GM19438 (cell line): ENCODE results near the gene RTL10.
"Not testable (repeated sequence)": the region's sequence is repeated elsewhere in the genome, so short reads cannot be mapped to it uniquely, and the experiment has no call there.

Experiments used
- ATAC-seq: cut with Tn5 transposase; IDR thresholded peaks from one replicate; pipeline ENCODE4 v1.9.1; 2021; ENCODE audit warnings: low read depth; ENCODE audit not compliant: unreplicated experiment

Gene RTL10

DNA sequence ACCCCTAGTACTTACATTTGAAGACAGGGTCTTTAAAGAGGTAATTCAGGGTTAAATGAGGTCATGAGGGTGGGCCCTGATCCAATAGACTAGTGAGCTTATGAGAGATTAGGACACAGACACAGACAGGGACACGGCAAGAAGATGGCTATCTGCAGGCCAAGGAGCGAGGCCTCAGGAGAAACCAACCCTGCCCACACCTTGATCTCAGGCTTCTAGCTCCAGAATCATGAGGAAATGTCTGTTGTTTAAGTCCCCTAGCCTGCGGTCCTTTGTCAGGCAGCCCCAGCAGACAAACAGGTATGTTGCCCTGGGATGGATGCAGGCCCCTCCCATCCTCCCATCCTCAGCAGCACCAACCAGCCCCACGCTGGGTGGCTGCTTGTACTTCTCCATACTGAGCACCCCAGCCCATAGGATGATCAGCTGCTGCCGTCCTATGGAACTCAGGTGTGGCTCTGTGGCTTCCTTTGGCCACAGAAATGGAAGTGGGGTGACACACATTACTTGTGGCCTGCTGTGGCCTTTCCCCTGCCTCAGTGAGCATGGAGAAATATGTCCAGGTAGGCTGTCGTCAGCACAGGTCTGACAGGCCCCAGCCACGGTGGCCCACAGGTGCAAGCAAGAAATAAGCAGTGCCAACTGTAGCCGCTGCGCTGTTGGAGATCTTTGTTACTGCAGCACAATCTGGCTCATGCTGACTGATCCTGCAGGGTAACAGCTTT lies 7.9 kb downstream of the RTL10 start:
- no peak for ATAC-seq

DNA sequence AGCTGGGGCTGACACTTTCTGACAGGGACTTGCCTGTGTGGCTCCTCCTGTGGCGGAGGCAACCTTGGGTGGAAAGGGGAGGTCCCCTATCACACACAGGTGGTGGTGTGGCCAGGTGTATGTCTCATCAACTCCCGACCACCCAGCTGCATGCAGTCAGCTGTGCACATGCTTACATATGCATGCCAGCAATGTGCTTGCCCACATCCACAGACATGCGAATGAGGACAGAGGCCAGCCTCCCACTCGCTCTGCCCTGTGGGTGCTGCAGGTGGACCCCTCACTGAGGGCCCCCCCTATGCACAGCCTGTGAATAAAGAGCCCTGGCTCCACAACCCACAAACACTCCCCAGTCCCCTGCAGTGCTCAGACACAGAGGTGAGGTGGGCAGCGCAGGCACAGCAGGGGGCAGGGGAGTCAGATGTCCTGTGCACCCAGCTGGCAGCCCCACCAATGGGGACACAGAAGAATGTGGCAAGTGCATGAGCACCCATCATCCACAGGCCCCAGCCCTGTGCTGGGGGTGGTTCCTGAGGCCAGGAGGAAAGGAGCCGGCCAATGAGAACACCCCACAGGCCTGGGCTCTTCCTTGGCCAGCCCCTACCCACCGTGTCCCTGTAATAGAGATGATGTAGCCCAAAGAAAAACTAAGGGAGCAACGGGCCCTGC lies 9.5 kb downstream of the RTL10 start:
- ATAC-seq = no peak

DNA sequence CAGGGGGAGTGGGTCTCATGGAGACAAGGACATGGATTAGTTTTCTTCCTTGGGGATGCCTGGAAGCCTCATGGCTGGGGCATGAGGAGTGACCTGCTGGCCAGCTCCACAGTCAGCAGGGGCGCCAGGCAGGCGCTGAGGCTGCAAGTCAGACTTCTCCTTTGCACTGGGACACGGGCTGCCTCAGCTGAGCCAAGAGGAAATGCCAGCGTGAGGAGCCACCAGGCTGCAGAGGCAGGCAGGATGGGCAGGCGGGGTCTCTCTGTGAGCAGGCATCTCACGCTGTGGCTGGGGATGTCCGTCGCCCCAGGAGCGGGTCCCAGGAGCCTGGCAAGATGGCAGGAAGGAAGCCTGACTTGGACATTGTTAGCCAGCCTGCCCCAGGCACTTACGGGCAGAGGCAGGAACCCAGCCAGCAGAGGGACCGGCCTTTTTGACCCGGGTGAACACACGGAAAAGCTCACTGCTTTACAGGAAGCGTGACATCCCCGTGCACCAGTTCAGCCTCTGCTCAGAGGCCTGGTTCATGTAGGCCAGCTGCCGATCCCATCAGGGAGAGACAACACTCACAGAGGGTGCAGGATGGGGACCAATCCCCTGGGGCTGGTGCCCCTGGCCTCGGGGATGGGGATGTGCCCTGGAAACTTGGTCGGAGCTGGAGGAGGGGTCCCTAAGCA lies 10.2 kb downstream of the RTL10 start:
- no peak for ATAC-seq

DNA sequence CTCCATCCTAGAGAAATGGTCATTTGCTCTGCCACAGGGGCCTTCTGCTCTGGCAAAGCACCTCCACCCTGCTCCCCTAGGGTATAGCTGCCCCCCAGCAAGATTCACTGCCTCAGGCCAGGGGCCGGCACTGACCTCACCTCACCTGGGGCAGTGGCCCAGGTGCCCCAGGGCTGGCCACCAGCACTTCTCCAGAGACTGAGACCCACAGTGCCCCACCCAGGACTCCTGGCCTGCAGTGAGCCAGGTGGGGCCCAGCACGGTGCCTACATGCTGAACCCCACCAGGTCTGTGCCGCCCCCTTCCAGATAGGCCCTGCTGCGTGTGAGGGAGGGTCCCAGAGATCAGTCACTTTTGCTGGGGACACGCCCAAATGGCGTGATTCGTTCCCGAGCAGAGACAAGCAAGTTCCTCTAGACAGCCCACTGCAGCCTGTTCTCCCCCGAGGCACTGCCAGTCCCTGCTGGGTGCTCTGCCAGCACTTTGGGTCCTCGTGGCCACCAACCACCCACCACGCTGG lies 10.8 kb downstream of the RTL10 start:
- no peak for ATAC-seq

DNA sequence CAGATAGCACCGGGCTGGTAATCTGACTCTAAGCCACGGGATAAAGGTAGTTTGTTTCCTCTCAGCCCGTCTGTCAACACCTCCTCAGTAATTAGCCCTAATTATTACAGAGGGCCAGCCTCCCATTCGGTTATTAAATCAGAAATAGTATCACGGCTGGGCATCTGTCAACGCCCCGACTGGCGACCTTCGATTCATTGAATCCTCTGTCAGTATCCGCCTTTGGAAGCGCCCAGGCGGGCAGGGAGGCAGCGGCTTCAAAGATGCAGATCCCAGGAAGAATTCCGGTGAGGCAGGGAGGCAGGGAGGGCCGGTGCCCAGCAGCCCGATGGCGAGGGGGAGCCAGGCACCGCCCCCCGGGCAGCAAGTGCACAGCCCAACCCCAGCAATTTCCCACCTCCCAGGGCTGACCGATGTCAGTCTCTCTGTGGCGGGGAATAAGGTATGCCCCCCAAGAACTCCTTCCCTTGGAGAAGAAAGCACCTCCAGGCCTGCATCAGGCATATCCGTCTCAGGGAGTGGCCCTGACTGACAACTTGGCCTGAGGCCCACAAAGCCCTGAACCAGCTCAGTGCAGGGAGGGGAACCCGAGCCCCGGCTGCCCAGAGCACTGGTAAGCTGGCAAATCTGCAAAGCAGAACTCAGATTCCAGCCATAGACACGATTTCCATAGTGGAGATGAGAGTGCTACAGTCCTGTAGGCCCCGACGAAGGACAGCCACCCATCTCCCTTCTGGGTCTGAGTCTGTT lies 11.4 kb downstream of the RTL10 start:
- no peak for ATAC-seq

DNA sequence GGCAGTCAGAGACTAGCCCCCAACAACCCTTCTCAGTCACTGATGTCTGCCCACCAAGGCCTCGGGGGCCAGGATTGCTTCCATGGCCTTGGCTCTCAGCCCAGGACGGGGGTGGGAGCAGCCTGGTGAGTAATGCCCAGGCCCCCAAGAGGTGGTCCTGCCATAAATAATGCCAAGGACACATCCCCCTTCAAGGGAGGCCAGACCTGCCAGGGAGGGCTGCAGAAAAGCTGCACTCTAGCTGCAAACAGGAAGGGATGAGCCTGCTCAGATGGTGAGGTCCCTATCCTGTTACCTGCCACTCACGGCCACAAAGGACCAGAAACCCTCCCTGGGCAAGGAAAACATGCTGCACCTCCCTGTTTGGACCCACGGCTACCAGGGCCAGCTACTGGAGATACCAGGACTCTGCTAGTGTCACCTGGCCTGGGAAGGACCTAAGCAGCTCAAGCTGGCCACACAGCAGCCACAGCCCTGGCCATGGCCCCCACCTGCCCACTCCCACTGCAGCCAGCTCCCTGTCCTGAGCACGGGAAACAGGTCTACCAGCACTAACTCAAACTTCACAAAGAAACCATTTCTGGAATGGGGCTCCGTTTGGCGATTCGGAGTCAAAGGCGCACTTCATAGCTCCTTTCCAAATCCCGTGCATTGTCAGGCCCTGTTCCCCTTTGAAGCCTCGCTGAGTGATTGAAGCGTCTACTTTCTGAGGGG lies 12.1 kb downstream of the RTL10 start:
- ATAC-seq = no peak

DNA sequence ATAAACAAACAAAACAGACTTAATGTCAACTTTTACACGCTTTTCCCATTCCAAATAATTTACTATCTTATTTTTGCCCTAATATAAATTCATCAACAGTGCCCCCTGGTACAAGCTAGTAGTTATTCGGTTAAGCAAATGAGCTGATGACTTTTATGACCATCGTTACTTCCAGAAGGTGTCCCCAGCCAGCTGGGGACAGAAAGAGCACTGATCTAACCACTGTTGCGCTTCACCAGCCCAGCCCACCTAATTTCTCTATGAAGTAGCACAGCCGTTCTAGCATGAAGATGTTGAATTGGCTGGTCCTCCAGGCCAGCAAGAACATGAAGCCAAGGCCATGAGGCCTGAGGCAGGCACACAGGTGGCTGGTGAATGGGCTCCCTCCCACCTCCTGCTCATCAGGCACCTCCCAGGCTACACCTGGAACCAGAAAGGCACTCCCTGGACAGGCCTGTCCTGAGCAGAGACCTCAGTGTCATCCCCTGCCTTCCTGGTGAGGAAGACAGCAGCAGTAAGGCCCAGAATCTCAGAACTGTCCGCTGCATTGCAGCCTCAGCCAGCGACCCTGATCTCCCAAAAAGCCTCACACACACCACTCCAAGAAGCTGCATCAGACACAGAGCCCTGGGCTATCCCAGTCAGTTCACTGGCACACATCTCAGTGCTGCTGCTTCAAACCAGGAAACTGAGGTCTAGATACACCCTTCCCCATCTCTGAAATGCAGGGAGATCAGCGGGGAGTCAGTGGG lies 12.9 kb downstream of the RTL10 start:
- no peak for ATAC-seq

DNA sequence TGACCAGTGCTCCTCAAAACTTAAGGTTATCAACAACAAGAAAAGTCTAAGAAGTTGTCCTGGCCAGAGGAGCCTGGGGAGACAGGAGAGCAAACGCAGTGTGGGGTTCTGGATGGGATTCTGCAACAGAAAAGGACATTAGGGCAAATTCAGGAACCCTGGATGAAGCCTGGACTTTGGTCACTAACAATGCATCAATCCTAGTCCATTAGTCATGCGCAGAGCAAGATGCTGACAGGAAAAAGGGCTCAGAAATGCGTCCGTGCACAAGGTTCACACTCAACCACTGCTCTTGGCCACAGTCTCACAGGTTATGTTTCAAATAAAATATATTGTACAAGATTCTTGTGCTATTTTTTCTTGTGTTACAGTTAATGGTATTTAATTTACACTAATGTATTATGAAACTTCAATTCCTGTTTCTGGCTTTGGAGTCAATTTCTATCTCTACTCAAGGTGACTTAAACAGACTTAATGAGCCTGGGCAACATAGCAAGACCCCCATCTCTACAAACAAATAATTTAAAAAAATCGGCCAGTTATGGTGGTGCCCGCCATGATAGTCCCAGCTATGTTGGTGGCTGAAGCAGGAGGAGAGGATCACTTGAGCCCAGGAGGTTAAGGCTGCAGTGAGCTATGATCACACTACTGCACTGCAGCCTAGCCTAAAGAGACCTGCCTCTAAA lies 13.6 kb downstream of the RTL10 start:
- no peak for ATAC-seq

DNA sequence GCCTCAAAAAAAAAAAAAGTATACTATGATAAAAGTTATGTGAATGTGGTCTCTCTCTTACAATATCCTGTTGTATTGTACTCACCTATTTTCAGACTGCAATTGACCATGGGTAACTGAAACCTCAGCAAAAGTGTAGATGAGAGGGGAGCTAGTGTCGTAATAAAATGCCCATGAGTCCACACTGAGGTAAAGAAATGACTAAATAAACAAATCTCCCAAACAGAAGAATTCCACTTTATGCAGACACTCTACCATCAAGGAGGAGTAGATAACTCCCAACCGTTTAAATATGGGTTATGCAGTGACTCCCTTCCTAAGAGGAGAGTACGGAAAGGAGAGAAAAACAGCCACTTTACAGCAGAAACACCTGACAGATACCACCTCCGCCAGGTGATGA lies 14.6 kb downstream of the RTL10 start:
- ATAC-seq = no peak

DNA sequence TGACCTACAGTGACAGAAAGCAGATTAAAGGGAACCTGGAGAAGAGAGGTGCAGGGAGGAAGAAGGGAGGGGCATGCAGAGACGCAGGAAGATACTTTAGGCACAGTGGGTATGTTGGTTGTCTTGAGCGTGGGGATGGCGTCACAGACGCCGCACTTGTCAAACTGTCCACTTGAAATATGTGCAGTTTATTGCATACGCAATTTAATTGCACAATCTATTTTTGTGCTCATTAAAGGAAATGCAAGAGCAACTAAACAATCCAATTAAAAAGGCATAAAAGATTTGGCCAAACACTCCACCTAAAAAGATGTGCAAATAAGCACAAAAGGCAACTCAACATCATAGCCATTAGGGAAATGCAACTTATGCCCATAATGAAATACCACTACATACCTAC lies 16.8 kb downstream of the RTL10 start:
- no peak for ATAC-seq

DNA sequence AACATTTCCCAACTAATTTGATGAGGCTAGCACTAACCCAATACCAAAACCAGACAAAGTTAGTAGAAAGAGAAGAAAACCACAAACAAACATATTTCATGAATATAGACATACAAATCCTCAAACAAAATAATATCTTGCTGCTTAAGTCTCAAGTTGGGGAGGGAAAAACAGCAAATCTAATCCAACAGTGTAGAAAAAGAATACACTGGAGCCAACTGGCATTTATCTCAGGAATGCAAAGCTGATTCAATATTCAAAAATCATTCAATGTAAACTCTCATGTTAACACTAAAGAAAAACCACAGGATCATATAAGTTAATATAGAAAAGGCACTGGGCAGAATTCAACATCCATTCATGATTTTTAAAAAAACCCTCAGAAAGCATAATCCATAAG lies 18.2 kb downstream of the RTL10 start:
- no peak for ATAC-seq

DNA sequence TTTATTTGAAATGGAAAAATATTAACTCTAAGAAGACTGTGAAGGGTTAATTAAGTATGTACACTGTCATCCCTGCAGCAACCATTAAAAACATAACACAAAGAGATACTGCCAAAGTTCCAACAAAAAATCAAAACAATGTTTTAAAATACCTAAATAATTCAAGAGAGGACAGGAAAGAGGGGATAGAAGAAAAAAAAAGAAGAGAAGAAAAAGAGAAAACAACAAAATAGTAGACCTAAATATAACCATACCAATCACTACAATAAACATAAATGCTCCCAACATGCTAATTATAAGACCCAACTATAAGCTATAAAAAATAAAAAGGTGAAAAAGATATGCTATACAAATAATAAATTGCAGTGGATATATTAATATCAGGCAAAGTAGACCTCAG lies 20.1 kb downstream of the RTL10 start:
- ATAC-seq = no peak

DNA sequence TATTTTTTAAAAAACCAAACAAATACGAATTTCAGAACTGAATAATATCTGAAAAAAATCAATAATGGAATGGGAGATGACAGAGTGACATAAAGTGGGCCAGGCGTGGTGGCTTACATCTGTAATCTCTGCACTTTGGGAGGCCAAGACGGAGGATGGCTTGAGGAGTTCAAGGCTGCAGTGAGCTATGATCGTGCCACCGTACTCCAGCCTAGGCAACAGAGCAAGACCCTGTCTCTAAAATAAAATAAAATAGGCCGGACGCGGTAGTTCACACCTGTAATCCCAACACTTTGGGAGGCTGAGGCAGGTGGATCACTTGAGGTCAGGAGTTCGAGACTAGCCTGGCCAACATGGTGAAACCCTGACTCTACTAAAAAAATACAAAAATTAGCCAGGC lies 21.3 kb downstream of the RTL10 start:
- not testable (repeated sequence) for ATAC-seq

DNA sequence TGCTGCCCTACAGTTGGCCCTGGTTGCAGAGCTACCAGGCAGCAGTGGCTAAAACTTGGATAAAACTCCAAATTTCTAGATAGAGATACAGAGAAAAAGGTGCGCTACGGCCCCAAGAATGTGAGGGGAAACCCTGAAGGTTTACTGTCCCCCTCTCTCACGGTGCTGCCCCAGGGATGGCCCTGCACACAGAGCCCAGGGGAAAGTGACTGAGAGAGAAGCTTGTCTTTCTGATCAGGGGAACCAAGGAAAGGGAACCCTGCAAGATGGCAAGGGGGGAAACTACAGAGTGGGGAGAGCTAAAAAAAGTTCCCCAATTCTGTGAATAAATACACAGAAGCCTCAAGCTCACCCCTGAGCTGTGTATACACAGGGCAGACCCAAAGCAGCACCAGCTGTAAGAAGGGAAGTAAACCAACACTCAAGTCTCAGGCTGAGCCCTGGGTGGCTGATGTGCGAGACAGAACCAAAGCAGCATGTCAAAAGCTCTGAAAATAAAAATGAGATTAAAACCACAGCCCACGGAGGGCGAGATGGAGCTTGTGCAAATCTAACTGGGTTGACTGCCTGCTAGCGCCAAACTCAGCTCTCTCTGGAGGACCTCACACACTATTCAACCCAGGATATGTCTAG lies 22.1 kb downstream of the RTL10 start:
- ATAC-seq = no peak

DNA sequence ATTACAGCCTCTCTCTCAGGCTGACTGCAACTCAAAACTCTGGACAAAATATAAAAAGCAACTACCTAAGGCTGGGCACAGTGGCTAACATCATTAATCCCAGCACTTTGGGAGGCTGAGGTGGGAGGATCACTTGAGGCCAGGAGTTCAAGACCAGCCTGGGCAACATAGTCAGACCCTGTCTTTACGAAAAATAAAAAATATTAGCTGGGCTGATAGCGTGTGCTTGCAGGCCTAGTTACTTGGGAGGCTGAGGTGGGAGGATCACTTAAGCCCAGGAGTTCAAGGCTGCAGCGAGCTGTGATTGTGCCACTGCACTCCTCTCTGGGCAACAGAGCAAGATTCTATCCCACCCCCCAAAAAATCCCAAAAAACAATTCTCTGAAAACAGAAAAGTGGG lies 22.7 kb downstream of the RTL10 start:
- not testable (repeated sequence) for ATAC-seq

DNA sequence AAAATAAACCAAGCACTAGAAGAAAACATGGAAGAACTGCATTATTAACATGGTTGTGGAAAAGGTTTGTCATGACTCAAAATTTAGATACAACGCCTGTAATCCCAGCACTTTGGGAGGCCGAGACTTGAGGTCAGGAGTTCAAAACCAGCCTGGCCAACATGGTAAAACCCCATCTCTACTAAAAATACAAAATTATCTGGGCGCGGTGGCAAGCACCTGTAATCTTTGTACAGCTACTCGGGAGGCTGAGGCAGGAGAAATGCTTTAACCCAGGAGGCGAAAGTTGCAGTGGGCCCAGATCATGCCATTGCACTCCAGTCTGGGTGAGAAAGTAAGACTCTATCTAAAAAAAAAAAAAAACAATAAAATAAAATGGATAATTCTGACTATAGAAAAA lies 23.7 kb downstream of the RTL10 start:
- ATAC-seq = no peak

DNA sequence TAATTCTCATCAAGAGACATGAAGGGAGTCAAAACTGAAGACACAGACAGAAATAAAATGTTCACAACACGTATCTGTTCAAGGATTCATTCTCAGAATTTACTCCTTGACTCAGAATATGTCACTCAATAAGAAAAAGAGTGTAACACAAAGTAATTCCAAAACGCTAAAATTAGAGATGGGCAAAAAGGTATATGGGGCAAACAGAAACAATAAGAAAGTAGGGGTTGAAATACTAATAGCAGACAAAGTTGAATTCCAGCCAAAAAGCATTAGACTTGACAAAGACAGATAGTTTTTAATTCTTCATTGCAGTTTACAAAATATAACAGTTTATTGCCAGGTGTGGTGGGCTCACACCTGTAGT lies 26.7 kb downstream of the RTL10 start:
- ATAC-seq = no peak

DNA sequence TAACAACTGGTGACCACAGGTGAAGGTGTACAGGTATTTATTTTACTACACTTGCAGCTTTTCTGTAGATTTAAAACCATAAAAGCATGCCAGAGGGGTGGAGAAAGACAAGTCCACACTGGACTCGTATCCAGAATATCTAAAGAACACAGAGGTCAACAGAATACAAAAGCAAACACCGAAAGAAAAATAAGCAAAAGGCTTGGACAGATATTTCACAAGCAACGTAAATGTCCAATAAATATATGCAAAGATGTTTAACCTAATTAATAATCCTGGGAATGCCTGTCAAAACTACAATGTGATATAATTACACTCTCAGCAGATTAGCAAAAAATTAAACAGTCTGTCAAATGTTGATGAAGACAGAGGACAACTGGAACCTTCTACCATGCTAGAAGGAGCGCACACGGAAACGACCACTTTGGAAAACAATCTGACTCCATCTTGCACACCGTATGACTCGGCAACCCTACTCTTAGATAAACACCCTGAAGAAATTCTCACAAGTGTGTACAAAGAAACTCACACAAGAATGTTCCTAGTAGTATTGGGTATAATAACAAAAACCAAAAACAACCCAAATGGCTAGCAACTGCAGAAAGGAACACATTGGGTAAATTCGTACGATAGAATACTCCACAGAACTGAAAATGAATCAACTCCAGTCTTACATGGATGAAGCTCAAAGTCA lies 27.2 kb downstream of the RTL10 start:
- no peak for ATAC-seq
